ENCODE results near the gene ARCN1.

DNA sequence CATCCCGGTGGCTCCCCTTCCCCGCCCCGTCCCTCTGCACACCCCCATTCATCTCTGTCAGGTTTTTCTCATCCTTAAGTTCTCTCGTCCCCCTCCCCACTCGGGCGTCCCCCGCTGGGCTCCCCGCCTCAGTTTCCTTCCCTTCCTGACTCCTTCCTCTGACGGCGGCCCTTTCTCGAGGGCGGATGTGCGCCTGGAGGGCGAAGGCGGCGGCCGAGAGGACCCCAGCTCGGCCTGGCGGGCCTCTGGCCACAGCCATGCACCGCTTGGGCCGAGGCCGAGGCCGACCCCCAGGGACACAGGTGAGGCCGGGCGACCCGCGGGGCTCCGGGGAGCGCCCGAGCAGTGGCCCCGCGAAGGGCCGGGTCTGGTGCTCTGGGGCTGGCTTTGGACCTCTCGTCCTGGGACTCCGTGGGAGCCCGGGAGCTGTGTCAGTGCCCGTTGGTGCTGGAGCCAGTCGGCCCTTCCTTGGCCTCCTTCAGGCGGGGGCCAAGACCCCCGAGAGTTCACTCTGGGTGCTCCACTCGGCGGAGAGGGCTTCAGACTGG lies 38.1 kb downstream of the ARCN1 start:
- TF ChIP-seq POLR2AphosphoS5 (IDR thresholded peaks at IDR 0.05; ENCODE audit: low read depth, low read length) = no peak
- no peak for TF ChIP-seq POLR2A (IDR thresholded peaks at IDR 0.05; ENCODE audit: low read depth, low read length)
- no peak for TF ChIP-seq TAF1 (IDR thresholded peaks at IDR 0.05; ENCODE audit: borderline replicate concordance, low read depth, low read length)
